GM15510 (cell line): ENCODE data around the gene NFAT5.

Source experiments
- POLR2A ChIP-seq: IDR thresholded peaks from 3 replicates; pipeline ENCODE4 v1.6.1; 2011; ENCODE audit warnings: borderline replicate concordance; ENCODE audit not compliant: insufficient read length; ENCODE audit errors: extremely low read depth

NFAT5 gene, protein sequence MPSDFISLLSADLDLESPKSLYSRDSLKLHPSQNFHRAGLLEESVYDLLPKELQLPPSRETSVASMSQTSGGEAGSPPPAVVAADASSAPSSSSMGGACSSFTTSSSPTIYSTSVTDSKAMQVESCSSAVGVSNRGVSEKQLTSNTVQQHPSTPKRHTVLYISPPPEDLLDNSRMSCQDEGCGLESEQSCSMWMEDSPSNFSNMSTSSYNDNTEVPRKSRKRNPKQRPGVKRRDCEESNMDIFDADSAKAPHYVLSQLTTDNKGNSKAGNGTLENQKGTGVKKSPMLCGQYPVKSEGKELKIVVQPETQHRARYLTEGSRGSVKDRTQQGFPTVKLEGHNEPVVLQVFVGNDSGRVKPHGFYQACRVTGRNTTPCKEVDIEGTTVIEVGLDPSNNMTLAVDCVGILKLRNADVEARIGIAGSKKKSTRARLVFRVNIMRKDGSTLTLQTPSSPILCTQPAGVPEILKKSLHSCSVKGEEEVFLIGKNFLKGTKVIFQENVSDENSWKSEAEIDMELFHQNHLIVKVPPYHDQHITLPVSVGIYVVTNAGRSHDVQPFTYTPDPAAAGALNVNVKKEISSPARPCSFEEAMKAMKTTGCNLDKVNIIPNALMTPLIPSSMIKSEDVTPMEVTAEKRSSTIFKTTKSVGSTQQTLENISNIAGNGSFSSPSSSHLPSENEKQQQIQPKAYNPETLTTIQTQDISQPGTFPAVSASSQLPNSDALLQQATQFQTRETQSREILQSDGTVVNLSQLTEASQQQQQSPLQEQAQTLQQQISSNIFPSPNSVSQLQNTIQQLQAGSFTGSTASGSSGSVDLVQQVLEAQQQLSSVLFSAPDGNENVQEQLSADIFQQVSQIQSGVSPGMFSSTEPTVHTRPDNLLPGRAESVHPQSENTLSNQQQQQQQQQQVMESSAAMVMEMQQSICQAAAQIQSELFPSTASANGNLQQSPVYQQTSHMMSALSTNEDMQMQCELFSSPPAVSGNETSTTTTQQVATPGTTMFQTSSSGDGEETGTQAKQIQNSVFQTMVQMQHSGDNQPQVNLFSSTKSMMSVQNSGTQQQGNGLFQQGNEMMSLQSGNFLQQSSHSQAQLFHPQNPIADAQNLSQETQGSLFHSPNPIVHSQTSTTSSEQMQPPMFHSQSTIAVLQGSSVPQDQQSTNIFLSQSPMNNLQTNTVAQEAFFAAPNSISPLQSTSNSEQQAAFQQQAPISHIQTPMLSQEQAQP (N-terminal part only)

DNA sequence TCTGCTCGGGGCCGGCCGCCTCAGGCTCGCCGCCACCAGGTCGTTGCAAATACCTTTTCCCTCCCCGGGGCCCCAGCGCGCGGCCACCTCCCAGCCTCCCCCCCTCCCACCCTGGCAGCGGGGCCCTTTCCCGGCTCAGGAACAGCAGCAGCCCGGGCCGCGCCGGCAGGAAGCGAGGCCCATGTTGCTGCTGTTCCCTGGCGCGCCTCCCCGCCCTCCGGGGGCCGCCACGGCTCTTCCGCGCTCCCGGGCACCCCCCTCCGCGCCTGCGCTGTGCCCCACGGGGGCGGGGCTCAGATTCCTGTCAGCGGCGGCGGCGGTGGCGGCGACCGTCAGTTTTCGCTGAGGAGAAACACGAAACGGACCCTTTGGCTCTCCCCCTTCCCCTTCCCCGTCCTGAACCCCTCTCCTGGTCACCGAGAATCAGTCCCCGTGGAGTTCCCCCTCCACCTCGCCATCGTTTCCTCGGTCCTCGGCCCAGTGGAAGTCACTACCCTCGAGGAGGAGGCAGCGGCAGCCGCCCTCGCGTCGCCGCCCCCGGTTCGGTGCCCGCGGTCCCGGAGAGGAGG lies at the start of gene NFAT5:
TSS of gene NFAT5 (plus strand) at position 296 of the 569 bp plus-strand sequence. CDS start 336 bp downstream, outside the sequence.
- TF ChIP-seq POLR2A, result peak; percentile 79

DNA sequence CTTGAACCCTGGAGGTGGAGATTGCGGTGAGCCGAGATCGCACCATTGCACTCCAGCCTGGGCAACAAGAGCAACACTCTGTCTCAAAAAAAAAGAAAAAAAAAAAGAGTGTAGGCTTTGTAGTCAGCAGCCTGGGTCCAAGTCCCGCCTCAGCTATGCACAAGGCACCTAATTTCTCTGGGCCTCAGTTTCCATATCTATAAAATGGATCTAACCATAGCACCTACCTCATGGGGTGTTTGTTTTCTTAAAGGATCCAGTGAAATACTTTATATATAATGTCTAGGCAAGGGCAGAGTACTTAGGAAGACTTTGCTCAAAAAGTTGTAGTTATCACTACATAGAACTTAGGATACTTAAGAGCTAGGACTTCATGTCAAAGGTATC lies 45.4 kb upstream of the NFAT5 start:
- no peak for TF ChIP-seq POLR2A

GRCh38 chr16:69520800-69521602 lies 44.8 kb upstream of the NFAT5 start:
- no peak for TF ChIP-seq POLR2A

DNA sequence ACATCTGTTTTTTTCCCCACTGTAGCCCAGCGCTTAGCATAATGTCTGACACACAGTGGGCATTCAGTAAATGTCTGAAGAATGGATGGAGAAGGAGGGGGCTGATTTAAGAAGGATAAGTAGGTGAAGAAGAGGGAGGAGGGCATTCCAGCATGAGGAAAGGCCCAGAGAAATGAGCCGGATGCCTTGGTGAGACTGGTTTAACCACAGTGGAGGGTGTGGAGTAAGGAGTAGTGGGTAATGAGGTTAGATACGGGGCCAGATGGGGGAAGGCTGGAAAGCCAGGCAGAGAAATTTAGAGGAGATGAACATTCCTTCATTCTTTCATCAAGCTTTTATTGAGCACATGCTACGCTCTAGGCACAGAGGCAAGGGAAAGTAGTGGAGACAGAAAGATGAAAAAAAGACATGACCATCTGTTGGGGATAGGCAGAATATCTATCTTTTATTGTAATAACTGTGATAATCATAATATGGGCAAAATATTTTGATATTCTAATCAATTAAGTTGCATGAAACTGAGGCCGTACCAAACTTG lies 43.7 kb upstream of the NFAT5 start:
- TF ChIP-seq POLR2A, result no peak

GRCh38 chr16:69522732-69523404 lies 42.9 kb upstream of the NFAT5 start:
- TF ChIP-seq POLR2A, result no peak

DNA sequence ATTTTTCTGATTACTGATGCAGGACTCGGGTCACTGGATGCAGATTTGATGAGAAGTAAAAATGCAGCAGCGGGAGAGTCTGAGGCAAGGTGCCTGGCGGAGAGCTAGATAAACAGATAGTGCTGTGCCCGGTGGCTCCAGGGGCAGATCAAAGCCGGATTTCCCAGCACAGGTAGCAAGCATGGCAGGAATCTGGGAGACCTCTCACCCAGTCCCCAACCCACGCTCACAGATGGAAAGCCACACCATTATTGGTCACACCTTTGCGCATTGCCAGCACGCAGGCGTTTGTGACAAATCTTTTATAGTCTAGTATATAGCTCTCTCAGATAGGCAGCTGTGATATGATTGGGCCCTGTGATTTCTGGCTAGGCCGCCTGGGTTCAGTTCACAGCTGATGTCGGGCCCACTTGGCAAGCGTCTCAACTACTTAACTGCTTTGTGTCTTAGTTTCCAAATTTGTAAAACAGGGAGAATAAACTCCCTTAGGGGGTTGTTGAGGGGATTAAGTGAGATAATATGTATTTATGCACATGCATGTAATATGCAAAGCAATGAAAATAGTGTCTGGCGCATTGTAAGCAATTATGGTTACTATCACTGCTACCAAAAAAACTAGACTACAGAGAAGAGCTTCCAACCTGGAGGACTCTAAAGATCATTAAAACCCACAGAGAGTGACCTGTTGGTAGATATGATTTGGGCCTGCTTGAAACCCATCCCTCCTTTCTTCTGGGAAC lies 42.0 kb upstream of the NFAT5 start:
- TF ChIP-seq POLR2A, result no peak

DNA sequence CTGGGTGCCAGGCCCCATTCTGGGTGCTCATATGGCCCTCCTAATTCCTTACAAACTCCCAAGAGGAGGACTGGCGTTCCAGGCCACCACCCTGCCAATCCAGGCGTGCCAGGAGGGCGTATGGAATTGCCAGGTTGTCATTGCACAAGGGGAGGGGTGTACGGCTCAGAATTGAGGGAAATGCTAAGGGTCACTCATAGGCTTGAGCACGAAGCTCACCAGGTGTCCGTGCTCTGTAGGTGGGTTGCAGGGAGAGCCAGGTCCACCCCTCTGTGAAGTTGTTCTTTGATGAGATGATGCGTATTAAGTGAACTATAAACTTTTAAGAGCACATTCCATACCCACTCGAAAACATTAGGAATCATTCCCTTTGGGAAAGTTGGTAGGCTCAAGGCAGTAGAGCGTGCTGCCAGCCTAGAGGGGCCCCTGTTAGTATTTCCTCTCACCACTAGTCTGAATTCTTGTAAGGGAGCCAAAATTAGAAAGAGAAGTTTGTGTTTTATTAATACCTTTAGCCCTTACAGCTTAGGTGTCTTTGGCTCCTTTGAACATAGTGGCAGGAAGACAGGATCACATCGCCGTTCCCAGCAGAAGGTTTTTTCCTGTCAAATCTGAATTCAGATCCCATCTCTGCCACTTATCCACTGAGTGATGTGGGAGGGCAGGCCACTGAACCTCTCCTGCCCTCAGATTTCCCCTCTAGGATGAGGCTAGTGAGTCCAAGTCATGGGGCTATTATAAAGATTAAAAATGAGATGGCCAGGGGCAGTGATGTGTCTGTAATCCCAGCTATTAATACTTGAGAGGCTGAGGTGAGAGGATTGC lies 38.7 kb upstream of the NFAT5 start:
- TF ChIP-seq POLR2A, result no peak

DNA sequence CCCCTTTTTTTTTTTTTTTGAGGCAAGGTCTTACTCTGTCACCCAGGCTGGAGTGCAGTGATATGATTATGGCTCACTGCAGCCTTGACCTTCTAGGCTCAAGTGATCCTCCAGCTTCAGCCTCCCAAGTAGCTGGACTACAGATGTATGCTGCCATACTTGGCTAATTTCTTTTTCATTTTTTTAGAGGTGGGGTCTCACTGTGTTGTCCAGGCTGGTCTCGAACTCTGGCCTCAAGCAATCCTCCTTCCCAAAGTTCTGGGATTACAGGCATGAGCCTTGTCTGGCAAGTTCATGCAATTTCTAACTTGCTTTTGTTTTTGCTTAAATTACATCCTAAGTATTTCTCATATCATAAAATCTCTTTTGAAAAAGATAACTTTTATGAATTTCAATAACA lies 33.8 kb upstream of the NFAT5 start:
- no peak for TF ChIP-seq POLR2A

- TF ChIP-seq POLR2A, result no peak
These were observed 32.9 kb upstream of the NFAT5 start for GRCh38 chr16:69532641-69533455.

DNA sequence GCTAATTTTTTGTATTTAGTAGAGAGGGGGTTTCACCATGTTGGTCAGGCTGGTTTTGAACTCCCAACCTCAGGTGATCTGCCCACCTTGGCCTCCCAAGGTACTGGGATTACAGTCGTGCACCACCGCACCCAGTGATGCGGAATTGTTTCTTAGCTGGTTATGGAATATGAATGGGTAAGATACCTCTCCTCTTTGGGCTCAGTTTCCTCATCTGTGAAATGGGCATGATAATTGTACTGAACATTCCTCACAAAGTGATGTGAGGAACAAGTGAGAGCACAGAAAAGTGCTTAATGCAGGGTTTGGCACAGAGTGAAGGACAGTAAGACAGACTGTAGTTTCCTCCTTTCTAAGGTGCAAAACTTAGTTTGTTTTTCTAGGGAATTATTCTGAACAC lies 31.0 kb upstream of the NFAT5 start:
- no peak for TF ChIP-seq POLR2A
